IMR-90 (cell line): ENCODE measurements around the gene PDE6B. TPM values are rescaled to one million over a fixed set of nuclear protein-coding genes. Genes with fewer than 3 reads are reported as not detected.
A peak's percentile ranks its signal among the peaks of the same experiment; 100 is the strongest.
"Not testable (repeated sequence)": the region's sequence is repeated elsewhere in the genome, so short reads cannot be mapped to it uniquely, and the experiment has no call there.

Experiments used
- ATAC-seq: fragments of 200-7000 bp; cut with Tn5 transposase; 2 replicates; pipeline ENCODE4 v1.9.1; 2020; ENCODE audit warnings: low read depth, mild to moderate bottlenecking, moderate library complexity
- BruUV-seq: library from RNA; stranded (reverse); fragments of 400-500 nt; replicated peaks from 2 replicates; lab custom pipeline; 2021; lab: Mats Ljungman, UMichigan
- CTCF ChIA-PET: fragments of 300-600 bp; formaldehyde crosslinking; extraction: SDS; loops from one replicate; lab custom pipeline; 2021; ENCODE audit warnings: antibody characterized with exemption; lab: Yijun Ruan, JAX
- POLR2A ChIA-PET: fragments of 300-600 bp; sonication (Branson Sonifier 250); formaldehyde crosslinking; loops from one replicate; lab custom pipeline; 2022; ENCODE audit warnings: antibody characterized with exemption; ENCODE audit not compliant: unreplicated experiment; lab: Charles Lee
- DNase-seq: peaks from one replicate; pipeline ENCODE4 v3.0.0; 2013
- H2AFZ ChIP-seq: replicated peaks from 2 replicates; pipeline ENCODE3; 2013; ENCODE audit warnings: low read length, mild to moderate bottlenecking; ENCODE audit not compliant: poor library complexity
- H2AK5ac ChIP-seq: 2 replicates; pipeline ENCODE4 v1.6.1; 2013; ENCODE audit warnings: low read depth, low read length, inconsistent platforms
- H2AK9ac ChIP-seq: replicated peaks from 2 replicates; pipeline ENCODE3; 2013; ENCODE audit warnings: mild to moderate bottlenecking, low read depth, low read length, moderate library complexity; ENCODE audit not compliant: poor library complexity
- H2BK120ac ChIP-seq: 2 replicates; pipeline ENCODE4 v1.6.1; 2013; ENCODE audit warnings: low read depth, low read length, inconsistent platforms
- H2BK15ac ChIP-seq: 3 replicates; pipeline ENCODE4 v1.6.1; 2013; ENCODE audit warnings: low read depth, low read length, inconsistent platforms
- H2BK20ac ChIP-seq: 2 replicates; pipeline ENCODE4 v1.6.1; 2013; ENCODE audit warnings: low read depth, mild to moderate bottlenecking, inconsistent platforms, low read length, moderate library complexity
- H2BK5ac ChIP-seq: 2 replicates; pipeline ENCODE4 v1.6.1; 2013; ENCODE audit warnings: mild to moderate bottlenecking, low read depth, low read length, inconsistent platforms; ENCODE audit not compliant: poor library complexity, severe bottlenecking
- H3K14ac ChIP-seq: replicated peaks from 2 replicates; pipeline ENCODE4 v1.6.1; 2013; ENCODE audit warnings: low read depth, low read length, inconsistent platforms
- H3K18ac ChIP-seq: 2 replicates; pipeline ENCODE4 v1.6.1; 2013; ENCODE audit warnings: low read depth, low read length, control low read depth
- H3K23ac ChIP-seq: 2 replicates; pipeline ENCODE4 v1.6.1; 2013; ENCODE audit warnings: low read depth, low read length, inconsistent platforms
- H3K27ac ChIP-seq: 2 replicates; pipeline ENCODE4 v1.5.1; 2013; ENCODE audit warnings: mild to moderate bottlenecking, control low read depth, low read length; ENCODE audit not compliant: insufficient read depth
- H3K27me3 ChIP-seq: 2 replicates; pipeline ENCODE4 v1.6.1; 2013; ENCODE audit warnings: low read length; ENCODE audit not compliant: control insufficient read depth, insufficient read depth
- H3K36me3 ChIP-seq: 2 replicates; pipeline ENCODE4 v1.6.1; 2013; ENCODE audit warnings: low read length, mixed read lengths; ENCODE audit not compliant: control insufficient read depth, insufficient read depth
- H3K4ac ChIP-seq: 2 replicates; pipeline ENCODE4 v1.6.1; 2013; ENCODE audit warnings: low read depth, low read length, inconsistent platforms
- H3K4me1 ChIP-seq: 2 replicates; pipeline ENCODE4 v1.6.1; 2013; ENCODE audit warnings: low read length, mixed read lengths; ENCODE audit not compliant: control insufficient read depth, insufficient read depth
- H3K4me2 ChIP-seq: 2 replicates; pipeline ENCODE4 v1.6.1; 2013; ENCODE audit warnings: low read depth, mild to moderate bottlenecking, control low read depth, low read length, moderate library complexity
- H3K4me3 ChIP-seq: 2 replicates; pipeline ENCODE4 v1.5.1; 2013; ENCODE audit warnings: low read depth, mild to moderate bottlenecking, control low read depth, low read length, moderate library complexity; ENCODE audit not compliant: insufficient read depth
- H3K56ac ChIP-seq: 2 replicates; pipeline ENCODE4 v1.6.1; 2013; ENCODE audit warnings: low read length, inconsistent platforms; ENCODE audit not compliant: insufficient read depth; ENCODE audit errors: extremely low read depth
- H3K79me1 ChIP-seq, 2 experiments: 2 replicates each; pipeline ENCODE4 v1.6.1; 2013; ENCODE audit warnings: low read length in 2 of 2, inconsistent platforms in 1 of 2, low read depth in 1 of 2
- H3K9ac ChIP-seq: 2 replicates; pipeline ENCODE4 v1.6.1; 2013; ENCODE audit warnings: low read depth, low read length, control low read depth
- H3K9me1 ChIP-seq: 2 replicates; pipeline ENCODE4 v1.6.1; 2013; ENCODE audit warnings: low read length, inconsistent platforms; ENCODE audit not compliant: insufficient read depth
- H3K9me3 ChIP-seq: 2 replicates; pipeline ENCODE4 v1.6.1; 2013; ENCODE audit warnings: low read length; ENCODE audit not compliant: control insufficient read depth, insufficient read depth
- H4K20me1 ChIP-seq: 2 replicates; pipeline ENCODE4 v1.6.1; 2013; ENCODE audit warnings: low read length, inconsistent platforms; ENCODE audit not compliant: insufficient read depth
- H4K5ac ChIP-seq: 2 replicates; pipeline ENCODE4 v1.6.1; 2013; ENCODE audit warnings: mild to moderate bottlenecking, low read depth, low read length, control low read depth
- H4K8ac ChIP-seq, 2 experiments: 2 replicates each; pipeline ENCODE4 v1.6.1; 2013; ENCODE audit warnings: low read depth in 2 of 2, low read length in 2 of 2, control low read depth in 1 of 2, inconsistent platforms in 1 of 2
- H4K91ac ChIP-seq: 2 replicates; pipeline ENCODE4 v1.6.1; 2013; ENCODE audit warnings: low read depth, low read length, inconsistent platforms; ENCODE audit not compliant: insufficient read depth
- BHLHE40 ChIP-seq: fragments of 150-350 bp; IDR thresholded peaks from 2 replicates; pipeline ENCODE4 v1.6.1; 2016; ENCODE audit warnings: mild to moderate bottlenecking, low read depth, low read length
- CHD1 ChIP-seq: IDR thresholded peaks from 2 replicates; pipeline ENCODE4 v1.6.1; 2012; ENCODE audit warnings: low read depth, low read length, improper control_type of control experiment
- MAZ ChIP-seq: IDR thresholded peaks from 2 replicates; pipeline ENCODE4 v1.6.1; 2012; ENCODE audit warnings: low read depth, mild to moderate bottlenecking, low read length, improper control_type of control experiment, moderate library complexity, borderline replicate concordance
- POLR2A ChIP-seq: IDR thresholded peaks from 2 replicates; pipeline ENCODE4 v1.6.1; 2012; ENCODE audit warnings: mild to moderate bottlenecking, low read depth, low read length
- RAD21 ChIP-seq: IDR thresholded peaks from 2 replicates; pipeline ENCODE4 v1.6.1; 2012; ENCODE audit warnings: low read length, improper control_type of control experiment
- SMC3 ChIP-seq: fragments of 150-350 bp; IDR thresholded peaks from 2 replicates; pipeline ENCODE4 v1.6.1; 2016; ENCODE audit warnings: low read depth, mild to moderate bottlenecking, antibody characterized with exemption, low read length, moderate library complexity
- whole genome bisulfite sequencing, 2 experiments: methylation state at CpG; one replicate each; pipeline versions ENCODE4 v1.1.5 to v1.1.7; 2013; ENCODE audit warnings: missing lambda C conversion rate in 2 of 2; ENCODE audit not compliant: insufficient read length in 1 of 2; ENCODE audit errors: extremely low coverage in 2 of 2; 5-methylcytosine and 5-hydroxymethylcytosine counted together
- dilution Hi-C: fragments of 300-500 bp; cut with HindIII; formaldehyde crosslinking; loops from one replicate; pipeline ENCODE4 v1.14.3; 2018; ENCODE audit warnings: low sequenced_read_pairs; ENCODE audit not compliant: unreplicated experiment
- in situ Hi-C: fragments of 300-500 bp; cut with MboI; formaldehyde crosslinking; loops from 3 replicates; pipeline ENCODE4 v1.14.3; 2019; ENCODE audit warnings: low sequenced_read_pairs, inconsistent platforms, mixed read lengths
- intact Hi-C: fragments of 100-400 bp; cut with micrococcal nuclease; formaldehyde crosslinking; loops from 2 replicates; pipeline ENCODE4 v1.10.0; 2022
- polyA plus RNA-seq, 3 experiments: library from polyadenylated mRNA; depleted of rRNA; stranded (reverse); fragments of >200 nt; gene quantifications; 2 replicates each; pipeline ENCODE4 v1.2.3, GENCODE V29; 2012; ENCODE audit warnings: low replicate concordance in 1 of 3
- total RNA-seq: library from RNA; depleted of rRNA; stranded (reverse); fragments of >200 nt; gene quantifications from 2 replicates; pipeline ENCODE4 v1.2.3, GENCODE V29; 2012

Gene PDE6B
- total and polyA plus RNA-seq, 2 of the 4 experiments (the other 2 are of a cell fraction), result under 0.01 TPM; not detected in 1

DNA sequence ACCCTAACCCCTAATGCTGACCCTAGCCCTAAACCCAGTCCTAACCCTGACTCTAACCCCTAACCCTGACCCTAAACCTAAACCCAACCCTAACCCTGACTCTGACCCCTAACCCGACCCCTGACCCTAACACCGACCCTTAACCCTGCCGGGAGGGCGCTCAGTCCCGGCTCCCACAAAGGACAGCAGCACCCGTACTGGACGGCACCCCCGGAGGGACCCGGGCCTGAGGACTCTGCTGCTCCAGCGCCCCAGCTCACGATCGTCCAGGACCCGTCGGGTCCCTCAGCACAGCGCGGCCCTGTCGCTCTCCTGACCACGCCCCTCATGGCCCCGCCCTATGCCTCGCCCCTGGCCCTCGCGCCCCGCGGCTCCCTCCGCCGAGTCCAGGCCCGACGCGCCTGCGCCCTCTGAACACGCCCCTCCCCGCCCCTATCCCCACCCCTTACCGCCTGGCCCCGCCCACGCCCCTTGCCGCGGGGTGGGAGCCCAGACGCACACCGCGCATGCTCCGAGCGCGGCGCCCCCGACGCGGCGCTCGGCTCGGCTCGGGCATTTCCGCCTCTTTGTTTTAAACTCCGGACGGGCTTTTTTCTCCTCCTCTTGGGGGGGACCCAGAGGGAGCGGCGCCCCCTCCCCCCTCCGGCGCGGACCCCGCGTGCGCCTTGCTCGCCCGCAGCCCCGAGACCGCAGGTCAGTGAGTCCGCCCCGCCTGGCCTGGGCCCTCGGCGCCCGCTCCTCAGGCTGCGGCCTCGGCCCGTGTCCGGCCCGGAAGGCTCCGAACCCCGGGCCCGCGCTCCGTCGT is 80.1 kb downstream of the PDE6B start, which contains the start of gene PCGF3:
PCGF3 (plus strand) TSS at position 555 of the 805 bp plus-strand sequence. CDS start 27,849 bp downstream, outside the sequence.
- POLR2A ChIA-PET, result interaction anchor here (0.5 kb wide), 1 partner anchor 14 kb away, joined by 3 read pairs; no protein-coding TSS in a partner anchor
- peak within 1 kb of the TSS; percentile 66 for H3K23ac ChIP-seq
- intact Hi-C loops, result no loop called here
- peaks cover 6% of the 10 kb centered on the region; the same call in 1 of the 2 replicates for H3K27me3 ChIP-seq
- H2BK20ac ChIP-seq, result no peak within 1 kb of the TSS
- peak within 1 kb of the TSS; percentile 79; the same call in 1 of the 2 replicates for H4K91ac ChIP-seq
- peaks cover 14 to 34% of the 10 kb centered on the region in 2 experiments; a peak in 3 of 4 replicates for H3K79me1 ChIP-seq
- peaks cover 14% of the 10 kb centered on the region; the same call in 1 of the 2 replicates for H3K4me1 ChIP-seq
- peak within 1 kb of the TSS; percentile 75; the same call in 1 of the 2 replicates for H2BK120ac ChIP-seq
- ATAC-seq (peak; percentile 97), DNase-seq (peak; percentile 92)
- H3K4me2 ChIP-seq, result peak within 1 kb of the TSS; percentile 98
- dilution Hi-C loops, result no loop called here
- H3K36me3 ChIP-seq, result peaks cover 7% of the 10 kb centered on the region
- peak within 1 kb of the TSS; percentile 94 for H2BK5ac ChIP-seq
- H3K27ac ChIP-seq, result peak within 1 kb of the TSS; percentile 94
- peak within 1 kb of the TSS; percentile 97 for H3K4me3 ChIP-seq
- peak within 1 kb of the TSS; percentile 89 to 94 for H4K8ac ChIP-seq
- peak within 1 kb of the TSS; percentile 82 for H2AK5ac ChIP-seq
- 8% methylated on average over 29 of the region's 82 CpGs; no CpG with 5 or more reads in 1 of the 2 experiments for WGBS, 2 experiments
- no TSS peak for BruUV-seq
- peak within 1 kb of the TSS; percentile 91 for H3K14ac ChIP-seq
- CTCF ChIA-PET, result no interaction called here
- H3K56ac ChIP-seq, result peak within 1 kb of the TSS; percentile 77
- TF ChIP-seq MAZ, result no peak
- peak; percentile 74 for TF ChIP-seq POLR2A
- no peak for TF ChIP-seq CHD1
- no peak for TF ChIP-seq RAD21
- no peak for TF ChIP-seq BHLHE40
- TF ChIP-seq SMC3, result no peak
- H2BK15ac ChIP-seq, result peak within 1 kb of the TSS; percentile 56; the same call in 2 of the 3 replicates
- peak within 1 kb of the TSS; percentile 92 for H4K5ac ChIP-seq
- peak within 1 kb of the TSS; percentile 83 for H3K4ac ChIP-seq
- H2AK9ac ChIP-seq, result peak within 1 kb of the TSS; percentile 96
- H2AFZ ChIP-seq, result peak within 1 kb of the TSS; percentile 96
- H3K9ac ChIP-seq, result peak within 1 kb of the TSS; percentile 80
- H3K9me1 ChIP-seq, result peaks cover 13% of the 10 kb centered on the region
- peaks cover 31% of the 10 kb centered on the region for H4K20me1 ChIP-seq
- peak within 1 kb of the TSS; percentile 33; the same call in 1 of the 2 replicates for H3K18ac ChIP-seq
- in situ Hi-C loops, result no loop called here
- H3K9me3 ChIP-seq, result no peaks in the 10 kb centered on the region

DNA sequence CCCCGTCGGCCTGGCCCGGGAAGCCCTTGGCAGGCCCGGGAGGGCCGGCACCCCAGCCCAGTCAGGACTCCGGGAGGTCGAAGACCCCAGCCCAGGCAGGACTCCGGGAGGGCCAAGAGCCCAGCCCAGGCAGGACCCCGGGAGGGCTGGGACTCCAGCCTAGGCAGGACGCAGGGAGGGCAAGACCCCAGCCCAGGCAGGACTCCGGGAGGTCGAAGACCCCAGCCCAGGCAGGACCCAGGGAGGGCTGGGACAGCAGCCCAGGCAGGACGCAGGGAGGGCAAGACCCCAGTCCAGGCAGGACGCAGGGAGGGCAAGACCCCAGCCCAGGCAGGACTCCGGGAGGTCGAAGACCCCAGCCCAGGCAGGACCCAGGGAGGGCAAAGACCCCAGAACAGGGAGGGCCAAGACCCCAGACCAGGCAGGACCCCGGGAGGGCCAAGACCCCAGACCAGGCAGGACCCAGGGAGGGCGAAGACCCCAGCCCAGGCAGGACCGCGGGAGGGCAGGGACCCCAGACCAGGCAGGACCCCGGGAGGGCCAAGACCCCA is 80.8 kb downstream of the PDE6B start:
- Histone ChIP-seq H2AFZ (peak overlapping the region; percentile 95), H3K4ac (peak overlapping the region; percentile 83), H2AK5ac (peak overlapping the region; percentile 67), H3K56ac (peak overlapping the region; percentile 77), H3K4me2 (peak overlapping the region; percentile 62), H4K5ac (peak overlapping the region; percentile 38; the same call in 1 of the 2 replicates), H3K9me1 (peaks cover 13% of the 10 kb centered on the region), H2BK120ac (0 out of 2 replicates have a peak overlapping the region, but pooled peaks have one; percentile 8), H3K4me1 (peaks cover 14% of the 10 kb centered on the region; the same call in 1 of the 2 replicates), H3K27ac (peak overlapping the region; percentile 94), H3K9ac (peak overlapping the region; percentile 80), H3K79me1 (peaks cover 15 to 39% of the 10 kb centered on the region in 2 experiments; a peak in 3 of 4 replicates), H4K20me1 (peaks cover 37% of the 10 kb centered on the region), H4K91ac (peak overlapping the region; percentile 47; the same call in 1 of the 2 replicates), H4K8ac (peak overlapping the region; percentile 8 to 87; a peak in 2 of 4 replicates), H3K4me3 (peak overlapping the region; percentile 97), H3K23ac (peak overlapping the region; percentile 66; the same call in 1 of the 2 replicates), H2AK9ac (peak overlapping the region; percentile 96), H2BK5ac (peak overlapping the region; percentile 94), H3K14ac (peak overlapping the region; percentile 91)
- H3K18ac ChIP-seq, H2BK20ac ChIP-seq, H3K27me3 ChIP-seq, ATAC-seq, dilution Hi-C loops, H3K9me3 ChIP-seq, DNase-seq, POLR2A ChIA-PET, CTCF ChIA-PET, BruUV-seq, H2BK15ac ChIP-seq, intact Hi-C loops, H3K36me3 ChIP-seq, in situ Hi-C loops: not testable (repeated sequence)
- WGBS, 2 experiments, result 0% methylated on average over 4 of the region's 21 CpGs; no CpG with 5 or more reads in 1 of the 2 experiments
